IMR-90 (cell line): ENCODE results near the gene MAML3. TPM values are rescaled to one million over a fixed set of nuclear protein-coding genes. Genes with fewer than 3 reads are reported as not detected.
A peak's percentile ranks its signal among the peaks of the same experiment; 100 is the strongest.

Experiments
- ATAC-seq: fragments of 200-7000 bp; cut with Tn5 transposase; 2 replicates; pipeline ENCODE4 v1.9.1; 2020; ENCODE audit warnings: low read depth, mild to moderate bottlenecking, moderate library complexity
- BruUV-seq: library from RNA; stranded (reverse); fragments of 400-500 nt; replicated peaks from 2 replicates; lab custom pipeline; 2021; lab: Mats Ljungman, UMichigan
- CTCF ChIA-PET: fragments of 300-600 bp; formaldehyde crosslinking; extraction: SDS; loops from one replicate; lab custom pipeline; 2021; ENCODE audit warnings: antibody characterized with exemption; lab: Yijun Ruan, JAX
- POLR2A ChIA-PET: fragments of 300-600 bp; sonication (Branson Sonifier 250); formaldehyde crosslinking; loops from one replicate; lab custom pipeline; 2022; ENCODE audit warnings: antibody characterized with exemption; ENCODE audit not compliant: unreplicated experiment; lab: Charles Lee
- DNase-seq: peaks from one replicate; pipeline ENCODE4 v3.0.0; 2013
- H2AFZ ChIP-seq: replicated peaks from 2 replicates; pipeline ENCODE3; 2013; ENCODE audit warnings: low read length, mild to moderate bottlenecking; ENCODE audit not compliant: poor library complexity
- H2AK5ac ChIP-seq: 2 replicates; pipeline ENCODE4 v1.6.1; 2013; ENCODE audit warnings: low read depth, low read length, inconsistent platforms
- H2AK9ac ChIP-seq: replicated peaks from 2 replicates; pipeline ENCODE3; 2013; ENCODE audit warnings: mild to moderate bottlenecking, low read depth, low read length, moderate library complexity; ENCODE audit not compliant: poor library complexity
- H2BK120ac ChIP-seq: 2 replicates; pipeline ENCODE4 v1.6.1; 2013; ENCODE audit warnings: low read depth, low read length, inconsistent platforms
- H2BK15ac ChIP-seq: 3 replicates; pipeline ENCODE4 v1.6.1; 2013; ENCODE audit warnings: low read depth, low read length, inconsistent platforms
- H2BK20ac ChIP-seq: 2 replicates; pipeline ENCODE4 v1.6.1; 2013; ENCODE audit warnings: low read depth, mild to moderate bottlenecking, inconsistent platforms, low read length, moderate library complexity
- H2BK5ac ChIP-seq: 2 replicates; pipeline ENCODE4 v1.6.1; 2013; ENCODE audit warnings: mild to moderate bottlenecking, low read depth, low read length, inconsistent platforms; ENCODE audit not compliant: poor library complexity, severe bottlenecking
- H3K14ac ChIP-seq: replicated peaks from 2 replicates; pipeline ENCODE4 v1.6.1; 2013; ENCODE audit warnings: low read depth, low read length, inconsistent platforms
- H3K18ac ChIP-seq: 2 replicates; pipeline ENCODE4 v1.6.1; 2013; ENCODE audit warnings: low read depth, low read length, control low read depth
- H3K23ac ChIP-seq: 2 replicates; pipeline ENCODE4 v1.6.1; 2013; ENCODE audit warnings: low read depth, low read length, inconsistent platforms
- H3K27ac ChIP-seq: 2 replicates; pipeline ENCODE4 v1.5.1; 2013; ENCODE audit warnings: mild to moderate bottlenecking, control low read depth, low read length; ENCODE audit not compliant: insufficient read depth
- H3K27me3 ChIP-seq: 2 replicates; pipeline ENCODE4 v1.6.1; 2013; ENCODE audit warnings: low read length; ENCODE audit not compliant: control insufficient read depth, insufficient read depth
- H3K36me3 ChIP-seq: 2 replicates; pipeline ENCODE4 v1.6.1; 2013; ENCODE audit warnings: low read length, mixed read lengths; ENCODE audit not compliant: control insufficient read depth, insufficient read depth
- H3K4ac ChIP-seq: 2 replicates; pipeline ENCODE4 v1.6.1; 2013; ENCODE audit warnings: low read depth, low read length, inconsistent platforms
- H3K4me1 ChIP-seq: 2 replicates; pipeline ENCODE4 v1.6.1; 2013; ENCODE audit warnings: low read length, mixed read lengths; ENCODE audit not compliant: control insufficient read depth, insufficient read depth
- H3K4me2 ChIP-seq: 2 replicates; pipeline ENCODE4 v1.6.1; 2013; ENCODE audit warnings: low read depth, mild to moderate bottlenecking, control low read depth, low read length, moderate library complexity
- H3K4me3 ChIP-seq: 2 replicates; pipeline ENCODE4 v1.5.1; 2013; ENCODE audit warnings: low read depth, mild to moderate bottlenecking, control low read depth, low read length, moderate library complexity; ENCODE audit not compliant: insufficient read depth
- H3K56ac ChIP-seq: 2 replicates; pipeline ENCODE4 v1.6.1; 2013; ENCODE audit warnings: low read length, inconsistent platforms; ENCODE audit not compliant: insufficient read depth; ENCODE audit errors: extremely low read depth
- H3K79me1 ChIP-seq, 2 experiments: 2 replicates each; pipeline ENCODE4 v1.6.1; 2013; ENCODE audit warnings: low read length in 2 of 2, inconsistent platforms in 1 of 2, low read depth in 1 of 2
- H3K9ac ChIP-seq: 2 replicates; pipeline ENCODE4 v1.6.1; 2013; ENCODE audit warnings: low read depth, low read length, control low read depth
- H3K9me1 ChIP-seq: 2 replicates; pipeline ENCODE4 v1.6.1; 2013; ENCODE audit warnings: low read length, inconsistent platforms; ENCODE audit not compliant: insufficient read depth
- H3K9me3 ChIP-seq: 2 replicates; pipeline ENCODE4 v1.6.1; 2013; ENCODE audit warnings: low read length; ENCODE audit not compliant: control insufficient read depth, insufficient read depth
- H4K20me1 ChIP-seq: 2 replicates; pipeline ENCODE4 v1.6.1; 2013; ENCODE audit warnings: low read length, inconsistent platforms; ENCODE audit not compliant: insufficient read depth
- H4K5ac ChIP-seq: 2 replicates; pipeline ENCODE4 v1.6.1; 2013; ENCODE audit warnings: mild to moderate bottlenecking, low read depth, low read length, control low read depth
- H4K8ac ChIP-seq, 2 experiments: 2 replicates each; pipeline ENCODE4 v1.6.1; 2013; ENCODE audit warnings: low read depth in 2 of 2, low read length in 2 of 2, control low read depth in 1 of 2, inconsistent platforms in 1 of 2
- H4K91ac ChIP-seq: 2 replicates; pipeline ENCODE4 v1.6.1; 2013; ENCODE audit warnings: low read depth, low read length, inconsistent platforms; ENCODE audit not compliant: insufficient read depth
- RAD21 ChIP-seq: IDR thresholded peaks from 2 replicates; pipeline ENCODE4 v1.6.1; 2012; ENCODE audit warnings: low read length, improper control_type of control experiment
- WGBS, 2 experiments: methylation state at CpG; one replicate each; pipeline versions ENCODE4 v1.1.5 to v1.1.7; 2013; ENCODE audit warnings: missing lambda C conversion rate in 2 of 2; ENCODE audit not compliant: insufficient read length in 1 of 2; ENCODE audit errors: extremely low coverage in 2 of 2; 5-methylcytosine and 5-hydroxymethylcytosine counted together
- dilution Hi-C: fragments of 300-500 bp; cut with HindIII; formaldehyde crosslinking; loops from one replicate; pipeline ENCODE4 v1.14.3; 2018; ENCODE audit warnings: low sequenced_read_pairs; ENCODE audit not compliant: unreplicated experiment
- in situ Hi-C: fragments of 300-500 bp; cut with MboI; formaldehyde crosslinking; loops from 3 replicates; pipeline ENCODE4 v1.14.3; 2019; ENCODE audit warnings: low sequenced_read_pairs, inconsistent platforms, mixed read lengths
- intact Hi-C: fragments of 100-400 bp; cut with micrococcal nuclease; formaldehyde crosslinking; loops from 2 replicates; pipeline ENCODE4 v1.10.0; 2022
- polyA plus RNA-seq, 3 experiments: library from polyadenylated mRNA; depleted of rRNA; stranded (reverse); fragments of >200 nt; gene quantifications; 2 replicates each; pipeline ENCODE4 v1.2.3, GENCODE V29; 2012; ENCODE audit warnings: low replicate concordance in 1 of 3
- total RNA-seq: library from RNA; depleted of rRNA; stranded (reverse); fragments of >200 nt; gene quantifications from 2 replicates; pipeline ENCODE4 v1.2.3, GENCODE V29; 2012
- TF ChIP-seq, protein P1 (sequence below): fragments of 150-350 bp; IDR thresholded peaks from 2 replicates; pipeline ENCODE4 v1.6.1; 2017; ENCODE audit warnings: mild to moderate bottlenecking, antibody characterized with exemption, low read length, low read depth
- TF ChIP-seq, protein P2 (sequence below): conservative IDR thresholded peaks from 2 replicates; pipeline ENCODE4 v1.5.1; 2012; ENCODE audit warnings: mild to moderate bottlenecking, low read depth, low read length, improper control_type of control experiment

MAML3 gene
- total and polyA plus RNA-seq, 2 of the 4 experiments (the other 2 are of a cell fraction) = 0.90 to 1.7 TPM

DNA sequence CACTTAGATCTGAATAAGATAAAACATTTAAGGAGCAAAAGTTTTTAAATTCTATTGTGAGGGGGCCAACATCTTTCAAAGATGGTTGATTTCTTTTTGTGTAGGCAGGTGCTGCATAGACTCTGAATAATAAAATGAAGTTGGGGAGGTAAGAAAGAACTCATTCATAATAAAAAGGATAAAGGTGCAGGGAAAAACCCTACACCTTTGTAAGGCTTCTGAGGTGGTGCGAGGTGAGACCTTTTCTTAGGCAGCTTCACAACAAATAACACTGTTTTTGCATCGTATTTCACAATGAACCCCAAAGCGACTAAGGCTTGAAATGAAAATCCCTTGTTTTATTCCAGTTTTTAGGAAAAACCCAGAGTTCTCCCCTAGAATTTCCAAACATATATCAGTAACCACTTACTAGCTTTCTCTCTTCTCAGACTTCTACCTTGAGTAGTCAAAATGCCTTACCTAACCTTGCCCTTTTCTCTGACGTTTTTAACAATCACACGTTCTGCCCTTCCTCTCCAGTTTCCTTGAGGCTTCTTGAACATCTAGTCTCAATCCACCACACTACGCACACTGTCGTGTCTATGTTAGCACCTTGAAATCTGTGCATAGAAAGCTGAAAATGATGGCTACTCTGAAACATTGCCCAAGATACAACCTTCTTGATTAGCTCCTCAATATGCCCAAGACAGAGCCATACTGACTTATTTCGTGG lies 30.2 kb downstream of the MAML3 start:
- no peak overlapping the region for H2BK15ac ChIP-seq
- CTCF ChIA-PET = interaction anchor here (0.7 to 0.8 kb wide), 2 partner anchors 9 to 41 kb away, joined by 3 read pairs; no protein-coding TSS in a partner anchor
- no peak overlapping the region for H3K4me3 ChIP-seq
- H3K4me2 ChIP-seq = no peak overlapping the region
- H3K18ac ChIP-seq = no peak overlapping the region
- POLR2A ChIA-PET = no interaction called here
- no peak overlapping the region for H3K14ac ChIP-seq
- BruUV-seq = no TSS peak
- H3K9ac ChIP-seq = no peak overlapping the region
- dilution Hi-C loops = no loop called here
- intact Hi-C loops = no loop called here
- ATAC-seq (no peak), DNase-seq (no peak)
- in situ Hi-C loops = no loop called here
- H3K56ac ChIP-seq = no peak overlapping the region
- no peak overlapping the region for H4K5ac ChIP-seq
- no peak overlapping the region for H3K4ac ChIP-seq
- no peaks in the 10 kb centered on the region for H3K27me3 ChIP-seq
- H2AK5ac ChIP-seq = peak overlapping the region; percentile 3; the same call in 1 of the 2 replicates
- H4K20me1 ChIP-seq = no peaks in the 10 kb centered on the region
- H3K4me1 ChIP-seq = no peaks in the 10 kb centered on the region
- no peaks in the 10 kb centered on the region for H3K36me3 ChIP-seq
- no peak overlapping the region for H4K91ac ChIP-seq
- 0 out of 2 replicates have a peak, but pooled peaks cover 2% of the 10 kb centered on the region for H3K9me1 ChIP-seq
- H2AK9ac ChIP-seq = no peak overlapping the region
- H2BK120ac ChIP-seq = no peak overlapping the region
- H3K27ac ChIP-seq = no peak overlapping the region
- no peak overlapping the region for H2BK20ac ChIP-seq
- TF ChIP-seq RAD21 = no peak
- TF ChIP-seq, protein P1, sequence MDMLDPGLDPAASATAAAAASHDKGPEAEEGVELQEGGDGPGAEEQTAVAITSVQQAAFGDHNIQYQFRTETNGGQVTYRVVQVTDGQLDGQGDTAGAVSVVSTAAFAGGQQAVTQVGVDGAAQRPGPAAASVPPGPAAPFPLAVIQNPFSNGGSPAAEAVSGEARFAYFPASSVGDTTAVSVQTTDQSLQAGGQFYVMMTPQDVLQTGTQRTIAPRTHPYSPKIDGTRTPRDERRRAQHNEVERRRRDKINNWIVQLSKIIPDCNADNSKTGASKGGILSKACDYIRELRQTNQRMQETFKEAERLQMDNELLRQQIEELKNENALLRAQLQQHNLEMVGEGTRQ = no peak
- TF ChIP-seq, protein P2, sequence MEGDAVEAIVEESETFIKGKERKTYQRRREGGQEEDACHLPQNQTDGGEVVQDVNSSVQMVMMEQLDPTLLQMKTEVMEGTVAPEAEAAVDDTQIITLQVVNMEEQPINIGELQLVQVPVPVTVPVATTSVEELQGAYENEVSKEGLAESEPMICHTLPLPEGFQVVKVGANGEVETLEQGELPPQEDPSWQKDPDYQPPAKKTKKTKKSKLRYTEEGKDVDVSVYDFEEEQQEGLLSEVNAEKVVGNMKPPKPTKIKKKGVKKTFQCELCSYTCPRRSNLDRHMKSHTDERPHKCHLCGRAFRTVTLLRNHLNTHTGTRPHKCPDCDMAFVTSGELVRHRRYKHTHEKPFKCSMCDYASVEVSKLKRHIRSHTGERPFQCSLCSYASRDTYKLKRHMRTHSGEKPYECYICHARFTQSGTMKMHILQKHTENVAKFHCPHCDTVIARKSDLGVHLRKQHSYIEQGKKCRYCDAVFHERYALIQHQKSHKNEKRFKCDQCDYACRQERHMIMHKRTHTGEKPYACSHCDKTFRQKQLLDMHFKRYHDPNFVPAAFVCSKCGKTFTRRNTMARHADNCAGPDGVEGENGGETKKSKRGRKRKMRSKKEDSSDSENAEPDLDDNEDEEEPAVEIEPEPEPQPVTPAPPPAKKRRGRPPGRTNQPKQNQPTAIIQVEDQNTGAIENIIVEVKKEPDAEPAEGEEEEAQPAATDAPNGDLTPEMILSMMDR = no peak
- H3K23ac ChIP-seq = 0 out of 2 replicates have a peak overlapping the region, but pooled peaks have one; percentile 4
- H3K79me1 ChIP-seq = peaks cover under 1 to 14% of the 10 kb centered on the region in 2 experiments; a peak in 3 of 4 replicates
- no peak overlapping the region for H4K8ac ChIP-seq
- no peak overlapping the region for H2BK5ac ChIP-seq
- H2AFZ ChIP-seq = no peak overlapping the region
- 97% methylated on average over 5 of the region's 8 CpGs; no CpG with 5 or more reads in 1 of the 2 experiments for WGBS, 2 experiments
- no peaks in the 10 kb centered on the region for H3K9me3 ChIP-seq
